Breast epithelium (tissue), 4 donors: ENCODE data around the gene DRD3. TPM values are rescaled to one million over a fixed set of nuclear protein-coding genes. Genes with fewer than 3 reads are reported as not detected.

Experiments
- DNase-seq, 2 donors: peaks; one replicate each; pipeline ENCODE4 v3.0.0-alpha.2; 2019; ENCODE audit warnings: low spot score in 2 of 2
- H3K27ac ChIP-seq, 2 donors: fragments of 200-600 bp; sonication (generic) in 1 of 2; one replicate each; pipeline ENCODE4 v1.5.1; 2016 to 2019; ENCODE audit warnings: mild to moderate bottlenecking in 1 of 2
- H3K27me3 ChIP-seq, 2 donors: fragments of 200-600 bp; sonication (generic) in 1 of 2; one replicate each; pipeline versions ENCODE4 v1.5.1 to v1.6.0; 2017 to 2019; ENCODE audit warnings: control low read depth in 1 of 2, mild to moderate bottlenecking in 1 of 2
- H3K36me3 ChIP-seq: fragments of 200-600 bp; one replicate; pipeline ENCODE4 v1.5.1; 2019
- H3K4me1 ChIP-seq, 2 donors: fragments of 200-600 bp; sonication (generic); one replicate each; pipeline ENCODE4 v1.5.1; 2016 to 2019; ENCODE audit warnings: control low read depth in 1 of 2
- H3K4me3 ChIP-seq, 3 donors: fragments of 200-600 bp; sonication (generic); 1 replicate in 2 of 3; 2 replicates in 1 of 3; pipeline ENCODE4 v1.5.1; 2016 to 2019; ENCODE audit warnings: mild to moderate bottlenecking in 3 of 3, moderate library complexity in 2 of 3
- H3K9me3 ChIP-seq, 2 donors: fragments of 200-600 bp; sonication (generic) in 1 of 2; one replicate each; pipeline ENCODE4 v1.5.1; 2016 to 2019; ENCODE audit warnings: control low read depth in 1 of 2
- CTCF ChIP-seq, 3 donors: fragments of 450-650 bp; IDR thresholded peaks; one replicate each; pipeline ENCODE4 v1.5.1; 2016 to 2017; ENCODE audit warnings: antibody characterized with exemption in 3 of 3, mild to moderate bottlenecking in 3 of 3, moderate library complexity in 3 of 3
- POLR2A ChIP-seq: fragments of 450-650 bp; IDR thresholded peaks from one replicate; pipeline ENCODE4 v1.6.1; 2016; ENCODE audit warnings: antibody characterized with exemption, mild to moderate bottlenecking, moderate library complexity
- POLR2AphosphoS5 ChIP-seq, 3 donors: sonication (generic); formaldehyde crosslinking; IDR thresholded peaks; one replicate each; pipeline ENCODE4 v1.6.1; 2017; ENCODE audit warnings: antibody characterized with exemption in 3 of 3
- intact Hi-C: fragments of 100-400 bp; cut with DNase I; formaldehyde crosslinking; loops from one replicate; pipeline ENCODE4 v1.15.1; 2023; ENCODE audit warnings: low total_unique reads
- total RNA-seq, 3 donors: library from RNA; depleted of rRNA; stranded (reverse); fragments of >200 nt; gene quantifications; one replicate each; pipeline ENCODE4 v1.1.0, GENCODE V29; 2016

DRD3 gene
- total RNA-seq, 3 donors from 2014 or later = not detected

- H3K4me3 ChIP-seq = no peak overlapping the region
- H3K4me1 ChIP-seq = no peaks in the 10 kb centered on the region
- no peak for DNase-seq
- H3K27ac ChIP-seq = no peak overlapping the region
- no peaks in the 10 kb centered on the region for H3K9me3 ChIP-seq
- intact Hi-C loops = no loop called here
- H3K36me3 ChIP-seq = no peaks in the 10 kb centered on the region
- H3K27me3 ChIP-seq = no peaks in the 10 kb centered on the region
- no peak for TF ChIP-seq POLR2AphosphoS5 (IDR thresholded peaks at IDR 0.05)
- TF ChIP-seq CTCF (IDR thresholded peaks at IDR 0.05) = no peak
- TF ChIP-seq POLR2A = no peak
These were observed 85.3 kb downstream of the DRD3 start for GRCh38 chr3:114093596-114093995.

- intact Hi-C loops = no loop called here
- Histone ChIP-seq H3K27me3 (no peaks in the 10 kb centered on the region), H3K27ac (no peak overlapping the region)
These were observed 85.9 kb downstream of the DRD3 start for GRCh38 chr3:114093016-114093380.

GRCh38 chr3:114092151-114093015 is 86.5 kb downstream of the DRD3 start:
- no peak for DNase-seq
- intact Hi-C loops = no loop called here
- no peak for TF ChIP-seq POLR2AphosphoS5 (IDR thresholded peaks at IDR 0.05)
- TF ChIP-seq POLR2A = no peak
- no peak for TF ChIP-seq CTCF (IDR thresholded peaks at IDR 0.05)
- H3K27ac ChIP-seq = no peak overlapping the region
- no peaks in the 10 kb centered on the region for H3K36me3 ChIP-seq
- no peaks in the 10 kb centered on the region for H3K27me3 ChIP-seq
- no peaks in the 10 kb centered on the region for H3K9me3 ChIP-seq
- no peaks in the 10 kb centered on the region for H3K4me1 ChIP-seq
- peak overlapping the region in 1 of 3 donors; percentile 20 for H3K4me3 ChIP-seq

More at GRCh38 chr3:114093016-114093380, 85.9 kb downstream of the DRD3 start:
- H3K4me1 ChIP-seq = no peaks in the 10 kb centered on the region
- H3K4me3 ChIP-seq = peak overlapping the region in 1 of 3 donors; percentile 20
- H3K9me3 ChIP-seq = no peaks in the 10 kb centered on the region
- no peak for DNase-seq
- TF ChIP-seq POLR2AphosphoS5 (IDR thresholded peaks at IDR 0.05) = no peak
- no peak for TF ChIP-seq CTCF (IDR thresholded peaks at IDR 0.05)
- no peak for TF ChIP-seq POLR2A
- no peaks in the 10 kb centered on the region for H3K36me3 ChIP-seq

- TF ChIP-seq POLR2AphosphoS5 (IDR thresholded peaks at IDR 0.05) (no peak), POLR2A (no peak), CTCF (IDR thresholded peaks at IDR 0.05) (no peak)
- DNase-seq = no peak
- no peaks in the 10 kb centered on the region for H3K9me3 ChIP-seq
- H3K4me1 ChIP-seq = no peaks in the 10 kb centered on the region
- H3K27ac ChIP-seq = no peak overlapping the region
- no peaks in the 10 kb centered on the region for H3K36me3 ChIP-seq
- no peaks in the 10 kb centered on the region for H3K27me3 ChIP-seq
- H3K4me3 ChIP-seq = no peak overlapping the region
- intact Hi-C loops = no loop called here
These were observed 89.2 kb downstream of the DRD3 start for GRCh38 chr3:114089675-114090074.

- no peak overlapping the region for H3K4me3 ChIP-seq
- DNase-seq = no peak
- H3K27ac ChIP-seq = no peak overlapping the region
- H3K9me3 ChIP-seq = no peaks in the 10 kb centered on the region
- intact Hi-C loops = no loop called here
- H3K36me3 ChIP-seq = no peaks in the 10 kb centered on the region
- H3K4me1 ChIP-seq = no peaks in the 10 kb centered on the region
- TF ChIP-seq POLR2A (no peak), CTCF (IDR thresholded peaks at IDR 0.05) (no peak), POLR2AphosphoS5 (IDR thresholded peaks at IDR 0.05) (no peak)
- H3K27me3 ChIP-seq = no peaks in the 10 kb centered on the region
These were observed 92.5 kb downstream of the DRD3 start for GRCh38 chr3:114086356-114086755.
